ENCODE measurements around the gene LONRF3. TPM values are rescaled to one million over a fixed set of nuclear protein-coding genes. Genes with fewer than 3 reads are reported as not detected.
"Not testable (repeated sequence)": the region's sequence is repeated elsewhere in the genome, so short reads cannot be mapped to it uniquely, and the experiment has no call there.

Gene LONRF3
- total RNA-seq, 2 donors from 2014 or later, result 7.4 to 7.8 TPM

- no peaks in the 10 kb centered on the region for H3K9me3 ChIP-seq
- H3K36me3 ChIP-seq, result no peaks in the 10 kb centered on the region
- no peak overlapping the region for H3K27ac ChIP-seq
- no peak overlapping the region for H3K4me3 ChIP-seq
- intact Hi-C loops (cut with DNase I), result loop anchor here (5.0 kb wide), 1 partner anchor 166 kb away; no protein-coding TSS in a partner anchor
- no peak for DNase-seq
- no peaks in the 10 kb centered on the region for H3K27me3 ChIP-seq
- H3K4me1 ChIP-seq, result no peaks in the 10 kb centered on the region
- H3K9ac ChIP-seq (ENCODE audit: low read depth in 2 of 2, low read length in 2 of 2), result no peak overlapping the region
- TF ChIP-seq CTCF (IDR thresholded peaks at IDR 0.05), result no peak
Observed at GRCh38 chrX:119013164-119013563, 38.7 kb downstream of the LONRF3 start.

GRCh38 chrX:119015407-119016237 lies 41.2 kb downstream of the LONRF3 start:
- no peaks in the 10 kb centered on the region for H3K27me3 ChIP-seq
- no peak for DNase-seq
- H3K9me3 ChIP-seq, result no peaks in the 10 kb centered on the region
- no peaks in the 10 kb centered on the region for H3K36me3 ChIP-seq
- no peak overlapping the region for H3K27ac ChIP-seq
- H3K4me1 ChIP-seq, result no peaks in the 10 kb centered on the region
- TF ChIP-seq CTCF (IDR thresholded peaks at IDR 0.05), result no peak
- intact Hi-C loops (cut with DNase I), result no loop called here
- no peak overlapping the region for H3K4me3 ChIP-seq
- H3K9ac ChIP-seq (ENCODE audit: low read depth in 2 of 2, low read length in 2 of 2), result no peak overlapping the region

GRCh38 chrX:119017077-119017476 lies 42.7 kb downstream of the LONRF3 start:
- TF ChIP-seq CTCF (IDR thresholded peaks at IDR 0.05), result no peak
- Histone ChIP-seq H3K9me3 (no peaks in the 10 kb centered on the region), H3K27ac (no peak overlapping the region), H3K4me3 (no peak overlapping the region), H3K9ac (ENCODE audit: low read depth in 2 of 2, low read length in 2 of 2) (no peak overlapping the region), H3K27me3 (no peaks in the 10 kb centered on the region), H3K36me3 (no peaks in the 10 kb centered on the region), H3K4me1 (no peaks in the 10 kb centered on the region)
- intact Hi-C loops (cut with DNase I), result no loop called here
- DNase-seq, result no peak

GRCh38 chrX:119025900-119026299 lies 51.5 kb downstream of the LONRF3 start:
- Histone ChIP-seq H3K4me1 (no peaks in the 10 kb centered on the region), H3K27ac (no peak overlapping the region), H3K36me3 (no peaks in the 10 kb centered on the region), H3K9me3 (no peaks in the 10 kb centered on the region), H3K9ac (ENCODE audit: low read depth in 2 of 2, low read length in 2 of 2) (no peak overlapping the region), H3K27me3 (no peaks in the 10 kb centered on the region), H3K4me3 (no peak overlapping the region)
- intact Hi-C loops (cut with DNase I), result no loop called here
- DNase-seq, result no peak
- TF ChIP-seq CTCF (IDR thresholded peaks at IDR 0.05), result no peak

- H3K27ac ChIP-seq; H3K9ac ChIP-seq (ENCODE audit: low read depth in 2 of 2, low read length in 2 of 2); intact Hi-C loops (cut with DNase I); DNase-seq; H3K27me3 ChIP-seq; H3K36me3 ChIP-seq; H3K4me1 ChIP-seq; H3K4me3 ChIP-seq; H3K9me3 ChIP-seq: not testable (repeated sequence)
Observed at GRCh38 chrX:119026344-119026743, 51.9 kb downstream of the LONRF3 start.

- H3K27me3 ChIP-seq; H3K9me3 ChIP-seq; H3K9ac ChIP-seq (ENCODE audit: low read depth in 2 of 2, low read length in 2 of 2); H3K4me3 ChIP-seq; DNase-seq; intact Hi-C loops (cut with DNase I); H3K36me3 ChIP-seq; H3K27ac ChIP-seq; H3K4me1 ChIP-seq: not testable (repeated sequence)
Observed at GRCh38 chrX:119027960-119028732, 53.7 kb downstream of the LONRF3 start.

Measured in colonic mucosa (tissue), 4 donors.